Measurements from ENCODE around the gene TEDC1.

Gene TEDC1

DNA sequence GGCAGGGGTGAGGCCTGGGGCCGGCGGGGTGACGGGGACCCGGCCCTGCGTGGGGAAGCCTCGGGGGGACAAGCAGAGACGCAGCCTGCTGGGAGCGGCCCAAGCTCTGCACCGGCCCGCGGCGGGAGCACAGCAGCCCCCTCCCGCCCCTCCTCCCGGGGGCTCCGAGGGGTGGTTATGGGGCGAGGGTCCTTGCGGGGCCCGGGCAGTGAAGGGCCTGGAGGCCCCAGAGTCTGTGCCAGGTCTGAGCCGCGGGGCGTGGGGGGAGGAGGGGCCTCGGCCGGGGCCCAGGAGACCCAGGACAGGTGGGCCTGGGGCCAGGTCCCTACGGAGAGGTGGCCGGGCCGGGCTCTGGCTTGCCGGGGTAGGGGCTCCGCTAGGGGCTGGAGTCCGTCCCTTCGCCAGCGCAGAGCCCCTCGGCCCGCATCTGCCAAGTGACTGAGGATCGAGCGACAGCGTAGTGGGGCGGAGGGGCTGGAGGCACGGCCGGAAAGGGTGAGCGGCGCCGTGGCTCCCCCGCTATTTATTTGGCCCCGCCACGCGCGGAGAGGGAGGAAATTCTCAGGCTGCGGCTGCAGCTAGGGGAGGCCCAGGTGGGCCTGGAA lies 35.8 kb downstream of the TEDC1 start (continued):
- TF ChIP-seq, protein P1, sequence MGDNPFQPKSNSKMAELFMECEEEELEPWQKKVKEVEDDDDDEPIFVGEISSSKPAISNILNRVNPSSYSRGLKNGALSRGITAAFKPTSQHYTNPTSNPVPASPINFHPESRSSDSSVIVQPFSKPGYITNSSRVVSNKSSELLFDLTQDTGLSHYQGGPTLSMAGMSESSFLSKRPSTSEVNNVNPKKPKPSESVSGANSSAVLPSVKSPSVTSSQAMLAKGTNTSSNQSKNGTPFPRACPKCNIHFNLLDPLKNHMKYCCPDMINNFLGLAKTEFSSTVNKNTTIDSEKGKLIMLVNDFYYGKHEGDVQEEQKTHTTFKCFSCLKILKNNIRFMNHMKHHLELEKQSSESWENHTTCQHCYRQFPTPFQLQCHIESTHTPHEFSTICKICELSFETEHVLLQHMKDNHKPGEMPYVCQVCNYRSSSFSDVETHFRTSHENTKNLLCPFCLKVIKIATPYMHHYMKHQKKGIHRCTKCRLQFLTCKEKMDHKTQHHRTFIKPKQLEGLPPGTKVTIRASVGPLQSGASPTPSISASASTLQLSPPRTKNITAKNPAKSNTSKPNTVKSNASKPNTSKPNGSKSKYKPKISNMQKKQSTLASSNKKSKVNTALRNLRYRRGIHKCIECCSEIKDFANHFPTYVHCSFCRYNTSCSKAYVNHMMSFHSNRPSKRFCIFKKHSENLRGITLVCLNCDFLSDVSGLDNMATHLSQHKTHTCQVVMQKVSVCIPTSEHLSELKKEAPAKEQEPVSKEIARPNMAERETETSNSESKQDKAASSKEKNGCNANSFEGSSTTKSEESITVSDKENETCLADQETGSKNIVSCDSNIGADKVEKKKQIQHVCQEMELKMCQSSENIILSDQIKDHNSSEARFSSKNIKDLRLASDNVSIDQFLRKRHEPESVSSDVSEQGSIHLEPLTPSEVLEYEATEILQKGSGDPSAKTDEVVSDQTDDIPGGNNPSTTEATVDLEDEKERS (tag by site-specific recombination; IDR thresholded peaks at IDR 0.05): no peak
- TF ChIP-seq ZNF747 (tag by site-specific recombination; IDR thresholded peaks at IDR 0.05): no peak
- no peak for TF ChIP-seq ZNF354C (tag by site-specific recombination; IDR thresholded peaks at IDR 0.05; ENCODE audit: borderline replicate concordance, low read depth)
- peak; percentile 33; the same call in 1 of the 2 replicates for TF ChIP-seq GLIS2 (tag by site-specific recombination; IDR thresholded peaks at IDR 0.05)
- peak; percentile 14; the same call in 1 of the 2 replicates for TF ChIP-seq ZIC2 (tag by site-specific recombination; IDR thresholded peaks at IDR 0.05)
- TF ChIP-seq, protein P2, sequence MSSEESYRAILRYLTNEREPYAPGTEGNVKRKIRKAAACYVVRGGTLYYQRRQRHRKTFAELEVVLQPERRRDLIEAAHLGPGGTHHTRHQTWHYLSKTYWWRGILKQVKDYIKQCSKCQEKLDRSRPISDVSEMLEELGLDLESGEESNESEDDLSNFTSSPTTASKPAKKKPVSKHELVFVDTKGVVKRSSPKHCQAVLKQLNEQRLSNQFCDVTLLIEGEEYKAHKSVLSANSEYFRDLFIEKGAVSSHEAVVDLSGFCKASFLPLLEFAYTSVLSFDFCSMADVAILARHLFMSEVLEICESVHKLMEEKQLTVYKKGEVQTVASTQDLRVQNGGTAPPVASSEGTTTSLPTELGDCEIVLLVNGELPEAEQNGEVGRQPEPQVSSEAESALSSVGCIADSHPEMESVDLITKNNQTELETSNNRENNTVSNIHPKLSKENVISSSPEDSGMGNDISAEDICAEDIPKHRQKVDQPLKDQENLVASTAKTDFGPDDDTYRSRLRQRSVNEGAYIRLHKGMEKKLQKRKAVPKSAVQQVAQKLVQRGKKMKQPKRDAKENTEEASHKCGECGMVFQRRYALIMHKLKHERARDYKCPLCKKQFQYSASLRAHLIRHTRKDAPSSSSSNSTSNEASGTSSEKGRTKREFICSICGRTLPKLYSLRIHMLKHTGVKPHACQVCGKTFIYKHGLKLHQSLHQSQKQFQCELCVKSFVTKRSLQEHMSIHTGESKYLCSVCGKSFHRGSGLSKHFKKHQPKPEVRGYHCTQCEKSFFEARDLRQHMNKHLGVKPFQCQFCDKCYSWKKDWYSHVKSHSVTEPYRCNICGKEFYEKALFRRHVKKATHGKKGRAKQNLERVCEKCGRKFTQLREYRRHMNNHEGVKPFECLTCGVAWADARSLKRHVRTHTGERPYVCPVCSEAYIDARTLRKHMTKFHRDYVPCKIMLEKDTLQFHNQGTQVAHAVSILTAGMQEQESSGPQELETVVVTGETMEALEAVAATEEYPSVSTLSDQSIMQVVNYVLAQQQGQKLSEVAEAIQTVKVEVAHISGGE (tag by site-specific recombination; conservative IDR thresholded peaks at IDR 0.05; ENCODE audit: low read depth): no peak
- TF ChIP-seq ZNF76 (tag by site-specific recombination; IDR thresholded peaks at IDR 0.05; ENCODE audit: borderline replicate concordance, low read depth): no peak
- TF ChIP-seq ZNF560 (tag by site-specific recombination; IDR thresholded peaks at IDR 0.05; ENCODE audit: borderline replicate concordance): no peak
- TF ChIP-seq ZFHX2 (tag by site-specific recombination; conservative IDR thresholded peaks at IDR 0.05): peak; percentile 33; the same call in 1 of the 2 replicates
- TF ChIP-seq ZNF302 (tag by site-specific recombination; IDR thresholded peaks at IDR 0.05; ENCODE audit: low read depth): no peak
- TF ChIP-seq TRIM28 (IDR thresholded peaks at IDR 0.05; ENCODE audit: borderline replicate concordance, low read length): no peak
- TF ChIP-seq ZNF37A (tag by site-specific recombination; IDR thresholded peaks at IDR 0.05): no peak
- TF ChIP-seq ZNF777 (tag by site-specific recombination; IDR thresholded peaks at IDR 0.05; ENCODE audit: borderline replicate concordance): no peak
- TF ChIP-seq ZNF639 (tag by site-specific recombination; IDR thresholded peaks at IDR 0.05): no peak
- TF ChIP-seq, protein P3, sequence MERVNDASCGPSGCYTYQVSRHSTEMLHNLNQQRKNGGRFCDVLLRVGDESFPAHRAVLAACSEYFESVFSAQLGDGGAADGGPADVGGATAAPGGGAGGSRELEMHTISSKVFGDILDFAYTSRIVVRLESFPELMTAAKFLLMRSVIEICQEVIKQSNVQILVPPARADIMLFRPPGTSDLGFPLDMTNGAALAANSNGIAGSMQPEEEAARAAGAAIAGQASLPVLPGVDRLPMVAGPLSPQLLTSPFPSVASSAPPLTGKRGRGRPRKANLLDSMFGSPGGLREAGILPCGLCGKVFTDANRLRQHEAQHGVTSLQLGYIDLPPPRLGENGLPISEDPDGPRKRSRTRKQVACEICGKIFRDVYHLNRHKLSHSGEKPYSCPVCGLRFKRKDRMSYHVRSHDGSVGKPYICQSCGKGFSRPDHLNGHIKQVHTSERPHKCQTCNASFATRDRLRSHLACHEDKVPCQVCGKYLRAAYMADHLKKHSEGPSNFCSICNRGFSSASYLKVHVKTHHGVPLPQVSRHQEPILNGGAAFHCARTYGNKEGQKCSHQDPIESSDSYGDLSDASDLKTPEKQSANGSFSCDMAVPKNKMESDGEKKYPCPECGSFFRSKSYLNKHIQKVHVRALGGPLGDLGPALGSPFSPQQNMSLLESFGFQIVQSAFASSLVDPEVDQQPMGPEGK (tag by site-specific recombination; IDR thresholded peaks at IDR 0.05): peak; percentile 61
- TF ChIP-seq ZNF404 (tag by site-specific recombination; IDR thresholded peaks at IDR 0.05): no peak
- TF ChIP-seq ZNF391 (tag by site-specific recombination; IDR thresholded peaks at IDR 0.05; ENCODE audit: borderline replicate concordance, low read depth): no peak
- TF ChIP-seq ZNF121 (tag by site-specific recombination; IDR thresholded peaks at IDR 0.05): no peak
- TF ChIP-seq ZFP37 (tag by site-specific recombination; IDR thresholded peaks at IDR 0.05): no peak
- TF ChIP-seq, protein P4, sequence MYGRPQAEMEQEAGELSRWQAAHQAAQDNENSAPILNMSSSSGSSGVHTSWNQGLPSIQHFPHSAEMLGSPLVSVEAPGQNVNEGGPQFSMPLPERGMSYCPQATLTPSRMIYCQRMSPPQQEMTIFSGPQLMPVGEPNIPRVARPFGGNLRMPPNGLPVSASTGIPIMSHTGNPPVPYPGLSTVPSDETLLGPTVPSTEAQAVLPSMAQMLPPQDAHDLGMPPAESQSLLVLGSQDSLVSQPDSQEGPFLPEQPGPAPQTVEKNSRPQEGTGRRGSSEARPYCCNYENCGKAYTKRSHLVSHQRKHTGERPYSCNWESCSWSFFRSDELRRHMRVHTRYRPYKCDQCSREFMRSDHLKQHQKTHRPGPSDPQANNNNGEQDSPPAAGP (tag by site-specific recombination; IDR thresholded peaks at IDR 0.05): 0 out of 2 replicates have a peak, but pooled peaks have one; percentile 36
- TF ChIP-seq EGR2 (tag by site-specific recombination; IDR thresholded peaks at IDR 0.05; ENCODE audit: low read depth): no peak
- TF ChIP-seq ZNF548 (tag by site-specific recombination; IDR thresholded peaks at IDR 0.05): no peak
- no peak for TF ChIP-seq ZBTB48 (tag by site-specific recombination; IDR thresholded peaks at IDR 0.05)
- no peak for TF ChIP-seq ZNF433 (tag by site-specific recombination; IDR thresholded peaks at IDR 0.05; ENCODE audit: low read depth)
- no peak for TF ChIP-seq ZNF394 (tag by site-specific recombination; IDR thresholded peaks at IDR 0.05; ENCODE audit: borderline replicate concordance)
- TF ChIP-seq ZNF514 (tag by site-specific recombination; IDR thresholded peaks at IDR 0.05): no peak
- TF ChIP-seq ZBTB1 (tag by site-specific recombination; IDR thresholded peaks at IDR 0.05): no peak
- no peak for TF ChIP-seq ZNF184 (tag by site-specific recombination; IDR thresholded peaks at IDR 0.05)
- 0 out of 2 replicates have a peak, but pooled peaks have one; percentile 13 for TF ChIP-seq KLF1 (tag by site-specific recombination; IDR thresholded peaks at IDR 0.05)
